Metanephros (tissue), 2 donors: ENCODE results near the gene TMEM215. TPM values are rescaled to one million over a fixed set of nuclear protein-coding genes. Genes with fewer than 3 reads are reported as not detected.

Source experiments
- small RNA-seq: library from RNA; depleted of rRNA; stranded (forward); fragments of <200 nt; gene quantifications from one replicate; pipeline ENCODE3, GENCODE V24; 2014; ENCODE audit warnings: low replicate concordance
- total RNA-seq: library from RNA; depleted of rRNA; stranded (reverse); fragments of >200 nt; gene quantifications from one replicate; pipeline ENCODE4 v1.2.3, GENCODE V29; 2014

The TMEM215 gene, protein sequence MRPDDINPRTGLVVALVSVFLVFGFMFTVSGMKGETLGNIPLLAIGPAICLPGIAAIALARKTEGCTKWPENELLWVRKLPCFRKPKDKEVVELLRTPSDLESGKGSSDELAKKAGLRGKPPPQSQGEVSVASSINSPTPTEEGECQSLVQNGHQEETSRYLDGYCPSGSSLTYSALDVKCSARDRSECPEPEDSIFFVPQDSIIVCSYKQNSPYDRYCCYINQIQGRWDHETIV
- total RNA-seq, result 0.88 TPM

DNA sequence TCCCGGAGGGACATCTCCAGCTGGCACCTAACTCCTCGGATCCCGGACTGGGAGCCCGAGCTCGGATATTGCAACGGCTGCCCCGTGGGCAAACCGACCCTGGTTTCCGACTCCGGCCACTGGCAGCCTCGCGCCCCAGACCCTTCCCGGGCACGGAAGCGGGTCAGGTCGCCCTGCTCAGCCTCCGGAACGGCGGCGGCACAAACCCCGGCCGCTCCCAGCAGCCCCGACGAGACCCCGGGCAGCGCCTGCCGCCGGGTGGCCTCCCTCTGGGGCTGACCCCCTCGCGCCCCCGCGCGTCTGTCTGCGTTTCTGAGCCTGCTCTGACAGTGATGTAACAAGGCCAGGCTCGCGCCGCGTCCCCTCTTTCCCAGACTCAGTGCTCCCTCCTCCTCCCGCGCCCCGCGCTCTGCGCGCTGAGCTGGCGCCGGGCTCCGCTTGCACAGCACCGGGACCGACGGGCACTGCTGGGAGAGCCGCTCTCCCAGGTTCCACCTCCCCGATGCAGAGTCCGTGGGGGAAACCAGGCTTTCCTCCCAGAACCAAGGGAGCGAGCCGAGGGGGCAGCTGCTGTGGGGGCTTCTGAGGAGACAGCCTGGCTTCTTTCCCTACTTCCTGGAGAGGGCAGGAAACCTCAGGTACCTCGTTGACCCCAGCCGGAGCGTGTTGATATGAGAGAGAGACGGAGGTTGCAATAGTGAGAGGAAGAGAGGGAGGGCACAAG is at the start of gene TMEM215:
TSS of gene TMEM215 (plus strand) at position 373 of the 724 bp plus-strand sequence. CDS start 644 bp downstream, outside the sequence.

Small RNA genes within 50 kb of the gene (small RNA-seq; reads per million reads assigned to genes)
- not detected for gene RF00019

Other genes starting within 250 kb of the TMEM215 start
- 12.8 TPM for gene SMIM27, start 231.2 kb upstream of the TMEM215 start, total RNA-seq
- gene TOPORS, start 231.0 kb upstream of the TMEM215 start, total RNA-seq, result 23.2 TPM
- 65.6 TPM for gene NDUFB6, start 210.4 kb upstream of the TMEM215 start, total RNA-seq
- gene TAF1L, start 147.9 kb upstream of the TMEM215 start, total RNA-seq, result not detected
- 31.5 TPM for gene APTX, start 218.1 kb downstream of the TMEM215 start, total RNA-seq
- gene DNAJA1, start 241.7 kb downstream of the TMEM215 start, total RNA-seq, result 67.6 TPM